Type B pancreatic cell (in vitro differentiated cells): ENCODE measurements around the gene CDC42EP2. TPM values are rescaled to one million over a fixed set of nuclear protein-coding genes. Genes with fewer than 3 reads are reported as not detected.

Experiments
- DNase-seq: peaks from one replicate; pipeline ENCODE4 v3.0.0; 2021; ENCODE audit warnings: mixed read lengths; ENCODE audit not compliant: unreplicated experiment; ENCODE audit errors: extremely low spot score
- H3K27ac Mint-ChIP-seq: 2 replicates; pipeline ENCODE4 v1.8.0; 2021; ENCODE audit warnings: mild to moderate bottlenecking, mixed read lengths
- H3K27me3 Mint-ChIP-seq: 2 replicates; pipeline ENCODE4 v1.8.0; 2021; ENCODE audit warnings: mixed read lengths
- H3K36me3 Mint-ChIP-seq: 2 replicates; pipeline ENCODE4 v1.8.0; 2021; ENCODE audit warnings: mixed read lengths
- H3K4me1 Mint-ChIP-seq: one replicate; pipeline ENCODE4 v1.8.0; 2021; ENCODE audit warnings: mixed read lengths; ENCODE audit not compliant: unreplicated experiment
- H3K4me3 Mint-ChIP-seq: 2 replicates; pipeline ENCODE4 v1.8.0; 2021; ENCODE audit warnings: mild to moderate bottlenecking, mixed read lengths
- H3K9me3 Mint-ChIP-seq: 2 replicates; pipeline ENCODE4 v1.8.0; 2021; ENCODE audit warnings: mixed read lengths
- total RNA-seq: library from RNA; stranded (reverse); gene quantifications from 2 replicates; pipeline ENCODE4 v1.2.1, GENCODE V29; 2021; ENCODE audit warnings: low replicate concordance
- TF ChIP-seq, protein P1 (sequence below): fragments of 200-600 bp; sonication (generic); conservative IDR thresholded peaks from 2 replicates; pipeline ENCODE4 v1.5.0; 2021; ENCODE audit warnings: antibody characterized with exemption, mild to moderate bottlenecking

Gene CDC42EP2
- total RNA-seq, 1 donor from 2014 or later, result 9.4 TPM

DNA sequence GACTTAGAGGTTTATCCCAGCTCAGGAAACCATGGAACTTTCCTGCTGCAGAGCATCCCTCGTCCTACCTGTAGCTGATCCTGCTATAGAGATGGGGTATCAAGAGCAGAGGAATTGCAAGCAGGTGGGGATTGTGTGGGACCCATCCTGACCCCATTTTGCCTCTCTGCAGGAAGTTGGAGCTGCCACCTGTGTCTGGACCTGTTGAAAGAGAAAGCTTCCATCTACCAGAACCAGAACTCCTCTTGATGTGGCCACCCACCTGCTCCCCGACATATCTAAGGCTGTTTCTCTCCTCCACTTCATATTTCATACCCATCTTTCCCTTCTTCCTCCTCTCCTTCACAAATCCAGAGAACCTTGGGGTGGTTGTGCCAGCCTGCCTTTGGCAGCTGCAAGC lies 36.8 kb downstream of the CDC42EP2 start:
- Mint-ChIP-seq H3K4me3 (no peak overlapping the region), H3K36me3 (peaks cover 11% of the 10 kb centered on the region), H3K9me3 (no peaks in the 10 kb centered on the region), H3K27me3 (peaks cover 5% of the 10 kb centered on the region), H3K4me1 (peaks cover 7% of the 10 kb centered on the region), H3K27ac (no peak overlapping the region)
- no peak for DNase-seq
- TF ChIP-seq, protein P1, sequence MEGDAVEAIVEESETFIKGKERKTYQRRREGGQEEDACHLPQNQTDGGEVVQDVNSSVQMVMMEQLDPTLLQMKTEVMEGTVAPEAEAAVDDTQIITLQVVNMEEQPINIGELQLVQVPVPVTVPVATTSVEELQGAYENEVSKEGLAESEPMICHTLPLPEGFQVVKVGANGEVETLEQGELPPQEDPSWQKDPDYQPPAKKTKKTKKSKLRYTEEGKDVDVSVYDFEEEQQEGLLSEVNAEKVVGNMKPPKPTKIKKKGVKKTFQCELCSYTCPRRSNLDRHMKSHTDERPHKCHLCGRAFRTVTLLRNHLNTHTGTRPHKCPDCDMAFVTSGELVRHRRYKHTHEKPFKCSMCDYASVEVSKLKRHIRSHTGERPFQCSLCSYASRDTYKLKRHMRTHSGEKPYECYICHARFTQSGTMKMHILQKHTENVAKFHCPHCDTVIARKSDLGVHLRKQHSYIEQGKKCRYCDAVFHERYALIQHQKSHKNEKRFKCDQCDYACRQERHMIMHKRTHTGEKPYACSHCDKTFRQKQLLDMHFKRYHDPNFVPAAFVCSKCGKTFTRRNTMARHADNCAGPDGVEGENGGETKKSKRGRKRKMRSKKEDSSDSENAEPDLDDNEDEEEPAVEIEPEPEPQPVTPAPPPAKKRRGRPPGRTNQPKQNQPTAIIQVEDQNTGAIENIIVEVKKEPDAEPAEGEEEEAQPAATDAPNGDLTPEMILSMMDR, result no peak

DNA sequence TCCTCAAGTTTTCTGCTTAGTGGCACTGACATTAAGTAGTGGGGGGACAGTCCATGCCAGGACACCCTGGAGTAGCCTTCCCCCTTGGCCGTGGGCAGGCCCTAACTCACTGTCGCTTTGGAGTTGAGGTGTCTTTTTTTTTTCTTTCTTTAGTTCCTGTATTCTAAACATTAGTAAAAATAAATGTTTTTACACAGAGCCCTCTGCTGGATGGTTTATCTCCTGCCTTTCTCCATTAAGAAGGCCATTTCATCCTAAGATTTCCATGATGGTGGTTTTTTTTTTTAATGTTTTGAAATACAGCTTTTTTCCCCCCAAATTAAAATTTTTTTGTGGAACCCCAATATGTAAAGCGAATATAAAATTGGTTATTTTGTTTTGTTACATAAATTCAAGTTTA lies 38.1 kb downstream of the CDC42EP2 start:
- Mint-ChIP-seq H3K27me3 (peaks cover 17% of the 10 kb centered on the region), H3K4me3 (no peak overlapping the region), H3K4me1 (peaks cover 9% of the 10 kb centered on the region), H3K9me3 (no peaks in the 10 kb centered on the region), H3K27ac (no peak overlapping the region), H3K36me3 (peaks cover 8% of the 10 kb centered on the region)
- TF ChIP-seq, protein P1, result peak; percentile 67
- no peak for DNase-seq

DNA sequence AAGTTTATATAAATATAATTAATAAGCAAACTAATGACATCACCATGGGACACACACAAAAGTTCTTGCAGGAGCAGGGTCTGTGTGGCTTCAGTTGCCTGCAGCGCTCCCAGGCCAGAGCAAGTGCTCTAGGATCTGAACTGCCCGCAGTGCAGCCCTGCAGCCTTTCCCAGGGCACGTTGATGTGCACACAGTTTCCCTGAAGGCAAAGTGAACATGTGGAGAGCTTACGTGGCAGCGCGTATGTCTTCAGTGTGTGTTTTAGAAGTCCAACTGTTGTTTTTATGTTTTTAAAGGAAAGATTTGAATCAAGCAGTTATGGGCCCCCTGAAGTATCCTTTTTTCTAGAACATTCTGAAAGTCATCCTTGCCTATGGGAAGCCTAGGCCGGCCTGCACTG lies 38.7 kb downstream of the CDC42EP2 start:
- peaks cover 14% of the 10 kb centered on the region for H3K4me1 Mint-ChIP-seq
- no peaks in the 10 kb centered on the region for H3K9me3 Mint-ChIP-seq
- peaks cover 8% of the 10 kb centered on the region for H3K36me3 Mint-ChIP-seq
- TF ChIP-seq, protein P1, result no peak
- peaks cover 23% of the 10 kb centered on the region for H3K27me3 Mint-ChIP-seq
- peak overlapping the region; percentile 87 for H3K4me3 Mint-ChIP-seq
- DNase-seq, result no peak
- peak overlapping the region; percentile 49 for H3K27ac Mint-ChIP-seq

DNA sequence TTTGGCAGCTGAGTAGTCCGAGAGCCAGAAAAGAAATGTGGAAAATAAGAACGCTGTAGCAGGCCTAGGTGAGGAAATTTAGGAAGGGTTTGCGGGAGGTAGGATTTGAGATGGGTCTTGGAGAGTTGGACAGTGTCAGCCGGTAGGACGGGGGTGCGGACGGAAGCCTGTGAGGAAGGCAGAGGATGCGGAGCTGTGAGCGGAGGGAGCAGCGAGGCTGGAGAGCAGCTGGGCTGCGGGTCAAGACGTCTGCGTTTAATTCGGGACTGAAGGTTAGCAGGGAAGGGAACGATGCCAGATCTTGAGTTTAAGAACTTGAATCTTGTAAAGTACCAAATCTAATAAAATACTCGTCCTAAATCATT lies 39.2 kb downstream of the CDC42EP2 start:
- TF ChIP-seq, protein P1, result no peak
- Mint-ChIP-seq H3K27ac (peak overlapping the region; percentile 49), H3K27me3 (peaks cover 23% of the 10 kb centered on the region), H3K4me1 (peaks cover 14% of the 10 kb centered on the region), H3K4me3 (peak overlapping the region; percentile 87), H3K9me3 (no peaks in the 10 kb centered on the region), H3K36me3 (peaks cover 4% of the 10 kb centered on the region)
- DNase-seq, result no peak

DNA sequence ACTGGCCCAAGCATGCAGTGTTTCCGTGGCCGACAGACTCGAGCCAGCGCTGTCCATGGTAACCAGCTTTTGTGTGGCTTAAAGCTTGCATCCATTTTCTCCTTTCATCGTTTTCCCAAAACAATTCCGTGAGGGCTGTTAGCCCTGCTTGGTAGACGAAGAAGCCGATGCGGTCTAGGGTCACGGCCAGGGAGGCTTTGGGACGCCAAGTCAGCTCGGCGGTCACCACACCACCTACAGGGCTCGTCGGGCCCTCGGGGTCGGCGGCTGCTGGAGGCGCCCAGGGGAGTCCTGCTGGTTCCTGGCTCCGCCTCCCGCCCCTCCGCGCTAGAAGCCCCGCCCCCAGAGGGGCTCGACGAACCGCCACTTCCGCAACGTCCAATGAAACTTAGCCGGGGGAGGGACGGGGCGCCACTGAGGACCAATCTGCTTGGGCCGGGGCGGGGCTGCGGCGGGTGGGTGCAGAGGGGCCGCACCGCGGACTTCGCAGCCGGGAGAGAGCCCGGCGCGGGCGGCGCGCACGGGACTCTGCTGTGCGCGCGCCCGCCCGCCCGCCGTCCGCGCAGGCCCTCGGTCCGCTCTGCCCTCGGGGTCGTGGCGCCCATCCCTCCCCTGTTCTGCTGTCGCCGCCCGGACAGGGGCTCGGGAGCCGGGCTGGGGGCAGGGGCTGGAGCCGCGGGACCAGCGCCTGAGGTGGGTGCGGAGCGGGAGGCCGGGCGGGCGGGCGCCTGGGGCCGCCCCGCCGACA lies 39.8 kb downstream of the CDC42EP2 start, which contains the start of gene TIGD3:
Gene TIGD3, plus strand, starts transcription at position 487 of the 748 bp plus-strand sequence. CDS start 1,058 bp downstream, outside the sequence.
- H3K36me3 Mint-ChIP-seq, result peaks cover 3% of the 10 kb centered on the region
- TF ChIP-seq, protein P1, result peak; percentile 13
- H3K9me3 Mint-ChIP-seq, result no peaks in the 10 kb centered on the region
- H3K27me3 Mint-ChIP-seq, result peaks cover 23% of the 10 kb centered on the region
- DNase-seq, result peak; percentile 96
- H3K4me3 Mint-ChIP-seq, result peak within 1 kb of the TSS; percentile 89
- peak within 1 kb of the TSS; percentile 50 for H3K27ac Mint-ChIP-seq
- H3K4me1 Mint-ChIP-seq, result peaks cover 14% of the 10 kb centered on the region
